Measurements from ENCODE around the gene TTLL3. TPM values are rescaled to one million over a fixed set of nuclear protein-coding genes. Genes with fewer than 3 reads are reported as not detected.

Gene TTLL3
- total and polyA plus RNA-seq, 2 of the 13 experiments (the other 11 are each of a cell fraction or from before 2014, with no cell fraction given): 9.5 to 51.2 TPM

- TF ChIP-seq, protein P1, sequence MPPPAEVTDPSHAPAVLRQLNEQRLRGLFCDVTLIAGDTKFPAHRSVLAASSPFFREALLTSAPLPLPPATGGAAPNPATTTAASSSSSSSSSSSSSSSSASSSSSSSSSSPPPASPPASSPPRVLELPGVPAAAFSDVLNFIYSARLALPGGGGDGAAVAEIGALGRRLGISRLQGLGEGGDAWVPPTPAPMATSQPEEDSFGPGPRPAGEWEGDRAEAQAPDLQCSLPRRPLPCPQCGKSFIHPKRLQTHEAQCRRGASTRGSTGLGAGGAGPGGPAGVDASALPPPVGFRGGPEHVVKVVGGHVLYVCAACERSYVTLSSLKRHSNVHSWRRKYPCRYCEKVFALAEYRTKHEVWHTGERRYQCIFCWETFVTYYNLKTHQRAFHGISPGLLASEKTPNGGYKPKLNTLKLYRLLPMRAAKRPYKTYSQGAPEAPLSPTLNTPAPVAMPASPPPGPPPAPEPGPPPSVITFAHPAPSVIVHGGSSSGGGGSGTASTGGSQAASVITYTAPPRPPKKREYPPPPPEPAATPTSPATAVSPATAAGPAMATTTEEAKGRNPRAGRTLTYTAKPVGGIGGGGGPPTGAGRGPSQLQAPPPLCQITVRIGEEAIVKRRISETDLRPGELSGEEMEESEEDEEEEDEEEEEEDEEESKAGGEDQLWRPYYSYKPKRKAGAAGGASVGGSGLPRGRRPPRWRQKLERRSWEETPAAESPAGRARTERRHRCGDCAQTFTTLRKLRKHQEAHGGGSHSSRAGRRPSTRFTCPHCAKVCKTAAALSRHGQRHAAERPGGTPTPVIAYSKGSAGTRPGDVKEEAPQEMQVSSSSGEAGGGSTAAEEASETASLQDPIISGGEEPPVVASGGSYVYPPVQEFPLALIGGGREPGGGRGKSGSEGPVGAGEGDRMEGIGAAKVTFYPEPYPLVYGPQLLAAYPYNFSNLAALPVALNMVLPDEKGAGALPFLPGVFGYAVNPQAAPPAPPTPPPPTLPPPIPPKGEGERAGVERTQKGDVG (CRISPR knock-in tag; IDR thresholded peaks at IDR 0.05; ENCODE audit: borderline replicate concordance): no peak
- TF ChIP-seq ZSCAN25 (CRISPR knock-in tag; IDR thresholded peaks at IDR 0.05) (peak; percentile 91), ZNF710 (CRISPR knock-in tag; IDR thresholded peaks at IDR 0.05; ENCODE audit: borderline replicate concordance) (no peak), GLI4 (CRISPR knock-in tag; IDR thresholded peaks at IDR 0.05; ENCODE audit: borderline replicate concordance) (no peak), NBN (conservative IDR thresholded peaks at IDR 0.05) (no peak), ZMYM2 (CRISPR knock-in tag; IDR thresholded peaks at IDR 0.05) (no peak), ZNF678 (CRISPR knock-in tag; IDR thresholded peaks at IDR 0.05) (no peak), DRAP1 (CRISPR knock-in tag; IDR thresholded peaks at IDR 0.05) (peak; percentile 79), ZNF350 (CRISPR knock-in tag; IDR thresholded peaks at IDR 0.05; ENCODE audit: borderline replicate concordance, low read depth) (peak; percentile 81), ZNF24 (IDR thresholded peaks at IDR 0.05) (no peak)
- TF ChIP-seq, protein P2, sequence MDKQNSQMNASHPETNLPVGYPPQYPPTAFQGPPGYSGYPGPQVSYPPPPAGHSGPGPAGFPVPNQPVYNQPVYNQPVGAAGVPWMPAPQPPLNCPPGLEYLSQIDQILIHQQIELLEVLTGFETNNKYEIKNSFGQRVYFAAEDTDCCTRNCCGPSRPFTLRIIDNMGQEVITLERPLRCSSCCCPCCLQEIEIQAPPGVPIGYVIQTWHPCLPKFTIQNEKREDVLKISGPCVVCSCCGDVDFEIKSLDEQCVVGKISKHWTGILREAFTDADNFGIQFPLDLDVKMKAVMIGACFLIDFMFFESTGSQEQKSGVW (CRISPR knock-in tag; IDR thresholded peaks at IDR 0.05; ENCODE audit: borderline replicate concordance): no peak
- TF ChIP-seq, protein P3, sequence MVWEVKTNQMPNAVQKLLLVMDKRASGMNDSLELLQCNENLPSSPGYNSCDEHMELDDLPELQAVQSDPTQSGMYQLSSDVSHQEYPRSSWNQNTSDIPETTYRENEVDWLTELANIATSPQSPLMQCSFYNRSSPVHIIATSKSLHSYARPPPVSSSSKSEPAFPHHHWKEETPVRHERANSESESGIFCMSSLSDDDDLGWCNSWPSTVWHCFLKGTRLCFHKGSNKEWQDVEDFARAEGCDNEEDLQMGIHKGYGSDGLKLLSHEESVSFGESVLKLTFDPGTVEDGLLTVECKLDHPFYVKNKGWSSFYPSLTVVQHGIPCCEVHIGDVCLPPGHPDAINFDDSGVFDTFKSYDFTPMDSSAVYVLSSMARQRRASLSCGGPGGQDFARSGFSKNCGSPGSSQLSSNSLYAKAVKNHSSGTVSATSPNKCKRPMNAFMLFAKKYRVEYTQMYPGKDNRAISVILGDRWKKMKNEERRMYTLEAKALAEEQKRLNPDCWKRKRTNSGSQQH (CRISPR knock-in tag; IDR thresholded peaks at IDR 0.05; ENCODE audit: low read depth): no peak
- TF ChIP-seq, protein P4, sequence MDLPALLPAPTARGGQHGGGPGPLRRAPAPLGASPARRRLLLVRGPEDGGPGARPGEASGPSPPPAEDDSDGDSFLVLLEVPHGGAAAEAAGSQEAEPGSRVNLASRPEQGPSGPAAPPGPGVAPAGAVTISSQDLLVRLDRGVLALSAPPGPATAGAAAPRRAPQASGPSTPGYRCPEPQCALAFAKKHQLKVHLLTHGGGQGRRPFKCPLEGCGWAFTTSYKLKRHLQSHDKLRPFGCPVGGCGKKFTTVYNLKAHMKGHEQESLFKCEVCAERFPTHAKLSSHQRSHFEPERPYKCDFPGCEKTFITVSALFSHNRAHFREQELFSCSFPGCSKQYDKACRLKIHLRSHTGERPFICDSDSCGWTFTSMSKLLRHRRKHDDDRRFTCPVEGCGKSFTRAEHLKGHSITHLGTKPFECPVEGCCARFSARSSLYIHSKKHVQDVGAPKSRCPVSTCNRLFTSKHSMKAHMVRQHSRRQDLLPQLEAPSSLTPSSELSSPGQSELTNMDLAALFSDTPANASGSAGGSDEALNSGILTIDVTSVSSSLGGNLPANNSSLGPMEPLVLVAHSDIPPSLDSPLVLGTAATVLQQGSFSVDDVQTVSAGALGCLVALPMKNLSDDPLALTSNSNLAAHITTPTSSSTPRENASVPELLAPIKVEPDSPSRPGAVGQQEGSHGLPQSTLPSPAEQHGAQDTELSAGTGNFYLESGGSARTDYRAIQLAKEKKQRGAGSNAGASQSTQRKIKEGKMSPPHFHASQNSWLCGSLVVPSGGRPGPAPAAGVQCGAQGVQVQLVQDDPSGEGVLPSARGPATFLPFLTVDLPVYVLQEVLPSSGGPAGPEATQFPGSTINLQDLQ (CRISPR knock-in tag; IDR thresholded peaks at IDR 0.05): no peak
- TF ChIP-seq, protein P5, sequence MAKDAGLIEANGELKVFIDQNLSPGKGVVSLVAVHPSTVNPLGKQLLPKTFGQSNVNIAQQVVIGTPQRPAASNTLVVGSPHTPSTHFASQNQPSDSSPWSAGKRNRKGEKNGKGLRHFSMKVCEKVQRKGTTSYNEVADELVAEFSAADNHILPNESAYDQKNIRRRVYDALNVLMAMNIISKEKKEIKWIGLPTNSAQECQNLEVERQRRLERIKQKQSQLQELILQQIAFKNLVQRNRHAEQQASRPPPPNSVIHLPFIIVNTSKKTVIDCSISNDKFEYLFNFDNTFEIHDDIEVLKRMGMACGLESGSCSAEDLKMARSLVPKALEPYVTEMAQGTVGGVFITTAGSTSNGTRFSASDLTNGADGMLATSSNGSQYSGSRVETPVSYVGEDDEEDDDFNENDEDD (CRISPR knock-in tag; IDR thresholded peaks at IDR 0.05; ENCODE audit: borderline replicate concordance): 0 out of 2 replicates have a peak, but pooled peaks have one; percentile 41
Observed at GRCh38 chr3:9862391-9863057, 52.5 kb downstream of the TTLL3 start (continued).

All from HepG2 (cell line).